Left ventricle myocardium inferior (tissue), 1 donor: ENCODE data around the gene SDK2. TPM values are rescaled to one million over a fixed set of nuclear protein-coding genes. Genes with fewer than 3 reads are reported as not detected.

ENCODE experiments used
- DNase-seq: peaks from one replicate; pipeline ENCODE4 v3.0.0-alpha.2; 2020
- H3K27ac ChIP-seq: fragments of 200-600 bp; replicated peaks from 2 replicates; pipeline ENCODE4 v1.8.0; 2021
- H3K27me3 ChIP-seq: fragments of 200-600 bp; 2 replicates; pipeline ENCODE4 v1.8.0; 2021; ENCODE audit warnings: low read depth
- H3K36me3 ChIP-seq: fragments of 200-600 bp; 2 replicates; pipeline ENCODE4 v1.8.0; 2021
- H3K4me1 ChIP-seq: fragments of 200-600 bp; 2 replicates; pipeline ENCODE4 v1.8.0; 2021
- H3K4me3 ChIP-seq: fragments of 200-600 bp; 2 replicates; pipeline ENCODE4 v1.8.0; 2021; ENCODE audit warnings: mild to moderate bottlenecking, moderate library complexity
- H3K9me3 ChIP-seq: fragments of 200-600 bp; replicated peaks from 2 replicates; pipeline ENCODE4 v1.8.0; 2021
- intact Hi-C: fragments of 100-400 bp; cut with micrococcal nuclease; formaldehyde crosslinking; loops from one replicate; pipeline ENCODE4 v1.11.0; 2022
- total RNA-seq: library from RNA; stranded (reverse); fragmentation: NEBNext Ultra II Directional; extraction: Animal tissue kit (Norgen Biotek cat#: 25700); gene quantifications from one replicate; pipeline ENCODE4 v1.2.1, GENCODE V29; 2021
- TF ChIP-seq, protein P1 (sequence below): fragments of 200-600 bp; IDR thresholded peaks from 2 replicates; pipeline ENCODE4 v1.8.0; 2021; ENCODE audit warnings: antibody characterized with exemption, mild to moderate bottlenecking, borderline replicate concordance
- donor health status: DM: no; HTN: yes; CAD: no; lungs with severe emphysema.

SDK2 gene
- total RNA-seq, 1 donor from 2014 or later = 2.2 TPM

GRCh38 chr17:73415782-73416181, 228.5 kb downstream of the SDK2 start:
- no peak overlapping the region for H3K4me3 ChIP-seq
- H3K4me1 ChIP-seq = peaks cover 9% of the 10 kb centered on the region
- intact Hi-C loops = no loop called here
- no peaks in the 10 kb centered on the region for H3K36me3 ChIP-seq
- no peak for DNase-seq
- no peaks in the 10 kb centered on the region for H3K27me3 ChIP-seq
- no peaks in the 10 kb centered on the region for H3K9me3 ChIP-seq
- H3K27ac ChIP-seq = no peak overlapping the region
- TF ChIP-seq, protein P1, sequence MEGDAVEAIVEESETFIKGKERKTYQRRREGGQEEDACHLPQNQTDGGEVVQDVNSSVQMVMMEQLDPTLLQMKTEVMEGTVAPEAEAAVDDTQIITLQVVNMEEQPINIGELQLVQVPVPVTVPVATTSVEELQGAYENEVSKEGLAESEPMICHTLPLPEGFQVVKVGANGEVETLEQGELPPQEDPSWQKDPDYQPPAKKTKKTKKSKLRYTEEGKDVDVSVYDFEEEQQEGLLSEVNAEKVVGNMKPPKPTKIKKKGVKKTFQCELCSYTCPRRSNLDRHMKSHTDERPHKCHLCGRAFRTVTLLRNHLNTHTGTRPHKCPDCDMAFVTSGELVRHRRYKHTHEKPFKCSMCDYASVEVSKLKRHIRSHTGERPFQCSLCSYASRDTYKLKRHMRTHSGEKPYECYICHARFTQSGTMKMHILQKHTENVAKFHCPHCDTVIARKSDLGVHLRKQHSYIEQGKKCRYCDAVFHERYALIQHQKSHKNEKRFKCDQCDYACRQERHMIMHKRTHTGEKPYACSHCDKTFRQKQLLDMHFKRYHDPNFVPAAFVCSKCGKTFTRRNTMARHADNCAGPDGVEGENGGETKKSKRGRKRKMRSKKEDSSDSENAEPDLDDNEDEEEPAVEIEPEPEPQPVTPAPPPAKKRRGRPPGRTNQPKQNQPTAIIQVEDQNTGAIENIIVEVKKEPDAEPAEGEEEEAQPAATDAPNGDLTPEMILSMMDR = no peak

- intact Hi-C loops = no loop called here
- peaks cover 15% of the 10 kb centered on the region for H3K4me1 ChIP-seq
- H3K36me3 ChIP-seq = no peaks in the 10 kb centered on the region
- no peak overlapping the region for H3K4me3 ChIP-seq
- no peaks in the 10 kb centered on the region for H3K27me3 ChIP-seq
- DNase-seq = no peak
- H3K9me3 ChIP-seq = no peaks in the 10 kb centered on the region
- TF ChIP-seq, protein P1 = no peak
- H3K27ac ChIP-seq = no peak overlapping the region
Measured at GRCh38 chr17:73414171-73414955, 229.9 kb downstream of the SDK2 start.

DNA sequence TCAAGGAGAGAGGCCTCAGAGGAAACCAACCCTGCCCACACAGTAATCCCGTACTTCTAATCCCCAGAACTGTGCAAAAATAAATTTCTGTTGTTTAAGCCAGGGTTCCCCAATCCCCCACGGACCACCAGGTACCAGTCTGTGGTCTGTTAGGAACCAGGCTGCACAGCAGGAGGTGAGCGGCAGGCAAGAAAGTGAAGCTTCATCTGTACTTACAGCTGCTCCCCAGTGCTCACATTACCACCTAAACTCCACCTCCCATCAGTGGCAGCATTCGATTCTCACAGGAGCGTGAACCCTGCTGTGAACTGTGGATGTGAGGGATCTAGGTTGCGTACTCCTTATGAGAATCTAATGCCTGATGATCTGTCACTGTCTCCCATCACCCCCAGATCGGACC, 231.3 kb downstream of the SDK2 start:
- intact Hi-C loops = no loop called here

DNA sequence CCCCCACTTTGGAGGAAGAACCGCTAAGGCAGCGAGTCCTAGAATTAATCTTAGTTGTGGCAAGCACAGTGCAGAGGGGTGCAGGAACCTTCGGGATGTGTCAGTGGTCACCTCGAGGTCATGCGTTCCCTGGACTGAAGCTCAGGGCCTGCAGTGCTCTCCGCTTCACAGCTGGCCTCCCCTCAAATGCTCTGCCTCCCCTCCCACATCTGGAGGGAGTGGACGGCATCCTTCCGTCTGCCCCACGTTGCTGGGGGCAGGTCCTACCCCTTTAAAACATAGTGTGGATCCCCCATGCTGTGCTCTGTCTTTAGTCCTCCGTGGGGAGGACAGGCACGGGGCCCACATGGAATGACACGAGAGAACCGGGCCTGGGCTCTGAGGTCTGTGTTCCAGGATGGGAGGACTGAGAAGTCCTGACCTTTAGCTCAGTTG, 232.9 kb downstream of the SDK2 start:
- H3K36me3 ChIP-seq = no peaks in the 10 kb centered on the region
- TF ChIP-seq, protein P1 = no peak
- H3K4me1 ChIP-seq = peaks cover 15% of the 10 kb centered on the region
- no peak overlapping the region for H3K4me3 ChIP-seq
- no peaks in the 10 kb centered on the region for H3K9me3 ChIP-seq
- DNase-seq = no peak
- no peaks in the 10 kb centered on the region for H3K27me3 ChIP-seq
- H3K27ac ChIP-seq = peak overlapping the region; percentile 67
- intact Hi-C loops = no loop called here

More for the DNA sequence above, 231.3 kb downstream of the SDK2 start:
- no peaks in the 10 kb centered on the region for H3K27me3 ChIP-seq
- no peak overlapping the region for H3K4me3 ChIP-seq
- no peak for DNase-seq
- TF ChIP-seq, protein P1 = no peak
- H3K36me3 ChIP-seq = no peaks in the 10 kb centered on the region
- H3K27ac ChIP-seq = no peak overlapping the region
- H3K4me1 ChIP-seq = peaks cover 15% of the 10 kb centered on the region
- no peaks in the 10 kb centered on the region for H3K9me3 ChIP-seq

GRCh38 chr17:73410586-73411312, 233.5 kb downstream of the SDK2 start:
- Histone ChIP-seq H3K27me3 (no peaks in the 10 kb centered on the region), H3K4me3 (no peak overlapping the region), H3K9me3 (no peaks in the 10 kb centered on the region), H3K4me1 (peaks cover 15% of the 10 kb centered on the region), H3K27ac (peak overlapping the region; percentile 67), H3K36me3 (no peaks in the 10 kb centered on the region)
- intact Hi-C loops = no loop called here
- TF ChIP-seq, protein P1 = no peak
- no peak for DNase-seq
